ENCODE measurements around the gene JPH4. TPM values are rescaled to one million over a fixed set of nuclear protein-coding genes. Genes with fewer than 3 reads are reported as not detected.
A peak's percentile ranks its signal among the peaks of the same experiment; 100 is the strongest.

The JPH4 gene
- total and polyA plus RNA-seq, 2 experiments from 2014 or later = 2.7 TPM

GRCh38 chr14:23539248-23540140 is 39.1 kb downstream of the JPH4 start:
- TF ChIP-seq EZH2phosphoT487 (IDR thresholded peaks at IDR 0.05; ENCODE audit: low read depth, severe bottlenecking, unreplicated experiment) (no peak), EZH2 (IDR thresholded peaks at IDR 0.05; ENCODE audit: borderline replicate concordance) (no peak)
- TF ChIP-seq, protein P1, sequence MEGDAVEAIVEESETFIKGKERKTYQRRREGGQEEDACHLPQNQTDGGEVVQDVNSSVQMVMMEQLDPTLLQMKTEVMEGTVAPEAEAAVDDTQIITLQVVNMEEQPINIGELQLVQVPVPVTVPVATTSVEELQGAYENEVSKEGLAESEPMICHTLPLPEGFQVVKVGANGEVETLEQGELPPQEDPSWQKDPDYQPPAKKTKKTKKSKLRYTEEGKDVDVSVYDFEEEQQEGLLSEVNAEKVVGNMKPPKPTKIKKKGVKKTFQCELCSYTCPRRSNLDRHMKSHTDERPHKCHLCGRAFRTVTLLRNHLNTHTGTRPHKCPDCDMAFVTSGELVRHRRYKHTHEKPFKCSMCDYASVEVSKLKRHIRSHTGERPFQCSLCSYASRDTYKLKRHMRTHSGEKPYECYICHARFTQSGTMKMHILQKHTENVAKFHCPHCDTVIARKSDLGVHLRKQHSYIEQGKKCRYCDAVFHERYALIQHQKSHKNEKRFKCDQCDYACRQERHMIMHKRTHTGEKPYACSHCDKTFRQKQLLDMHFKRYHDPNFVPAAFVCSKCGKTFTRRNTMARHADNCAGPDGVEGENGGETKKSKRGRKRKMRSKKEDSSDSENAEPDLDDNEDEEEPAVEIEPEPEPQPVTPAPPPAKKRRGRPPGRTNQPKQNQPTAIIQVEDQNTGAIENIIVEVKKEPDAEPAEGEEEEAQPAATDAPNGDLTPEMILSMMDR (IDR thresholded peaks at IDR 0.05; ENCODE audit: poor library complexity) = peak; percentile 56
- DNase-seq (ENCODE audit: low spot score) = peak; percentile 63
- H3K9me2 ChIP-seq (replicated peaks; ENCODE audit: insufficient read depth) = no peaks in the 10 kb centered on the region
- H3K27ac ChIP-seq = no peak overlapping the region
- no peak overlapping the region for H3K4me3 ChIP-seq
- H2AFZ ChIP-seq = no peak overlapping the region
- no peaks in the 10 kb centered on the region for H3K27me3 ChIP-seq
- no peaks in the 10 kb centered on the region for H3K79me2 ChIP-seq
- no peaks in the 10 kb centered on the region for H3K36me3 ChIP-seq (replicated peaks; ENCODE audit: insufficient read depth, low read depth)
- H4K20me1 ChIP-seq (ENCODE audit: insufficient read depth, poor library complexity, severe bottlenecking) = no peaks in the 10 kb centered on the region
- WGBS (ENCODE audit: low lambda C conversion rate, missing lambda C conversion rate) = 46% methylated on average over 9 of the region's 10 CpGs
- H3K9me3 ChIP-seq (ENCODE audit: low read depth) = no peaks in the 10 kb centered on the region
- no peak overlapping the region for H3K4me2 ChIP-seq
- no peaks in the 10 kb centered on the region for H3K4me1 ChIP-seq (ENCODE audit: insufficient read depth)

DNA sequence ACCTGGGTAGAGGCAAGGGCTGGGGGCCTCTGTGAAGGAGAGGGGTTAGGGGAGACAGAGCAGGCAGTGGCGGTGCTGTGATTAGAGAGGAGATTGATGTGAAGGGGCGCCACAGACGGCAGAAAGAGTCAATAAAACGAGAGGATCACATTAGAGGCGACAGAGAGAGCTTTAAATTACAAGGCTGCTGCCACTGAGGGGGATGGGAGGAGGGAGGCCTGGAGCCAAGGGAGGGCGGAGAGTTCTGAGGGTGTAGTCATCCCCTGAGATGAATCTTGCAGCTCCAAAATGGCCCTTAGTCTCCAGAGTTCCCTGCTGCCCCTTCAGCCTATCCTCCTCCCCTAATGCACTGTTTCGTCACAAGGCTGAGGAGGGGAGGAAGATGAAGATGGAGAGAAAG is 39.8 kb downstream of the JPH4 start:
- H3K4me2 ChIP-seq = no peak overlapping the region
- no peaks in the 10 kb centered on the region for H3K9me3 ChIP-seq (ENCODE audit: low read depth)
- no peak overlapping the region for H2AFZ ChIP-seq
- H3K27ac ChIP-seq = no peak overlapping the region
- H3K79me2 ChIP-seq = no peaks in the 10 kb centered on the region
- TF ChIP-seq EZH2 (IDR thresholded peaks at IDR 0.05; ENCODE audit: borderline replicate concordance) = no peak
- no peak for TF ChIP-seq EZH2phosphoT487 (IDR thresholded peaks at IDR 0.05; ENCODE audit: low read depth, severe bottlenecking, unreplicated experiment)
- TF ChIP-seq, protein P1 (IDR thresholded peaks at IDR 0.05; ENCODE audit: poor library complexity) = no peak
- no peaks in the 10 kb centered on the region for H3K4me1 ChIP-seq (ENCODE audit: insufficient read depth)
- WGBS (ENCODE audit: low lambda C conversion rate, missing lambda C conversion rate) = 29% methylated on average over 7 of the region's 7 CpGs
- no peak overlapping the region for H3K4me3 ChIP-seq
- H3K27me3 ChIP-seq = no peaks in the 10 kb centered on the region
- no peak for DNase-seq (ENCODE audit: low spot score)
- no peaks in the 10 kb centered on the region for H4K20me1 ChIP-seq (ENCODE audit: insufficient read depth, poor library complexity, severe bottlenecking)
- no peaks in the 10 kb centered on the region for H3K36me3 ChIP-seq (replicated peaks; ENCODE audit: insufficient read depth, low read depth)
- no peaks in the 10 kb centered on the region for H3K9me2 ChIP-seq (replicated peaks; ENCODE audit: insufficient read depth)

DNA sequence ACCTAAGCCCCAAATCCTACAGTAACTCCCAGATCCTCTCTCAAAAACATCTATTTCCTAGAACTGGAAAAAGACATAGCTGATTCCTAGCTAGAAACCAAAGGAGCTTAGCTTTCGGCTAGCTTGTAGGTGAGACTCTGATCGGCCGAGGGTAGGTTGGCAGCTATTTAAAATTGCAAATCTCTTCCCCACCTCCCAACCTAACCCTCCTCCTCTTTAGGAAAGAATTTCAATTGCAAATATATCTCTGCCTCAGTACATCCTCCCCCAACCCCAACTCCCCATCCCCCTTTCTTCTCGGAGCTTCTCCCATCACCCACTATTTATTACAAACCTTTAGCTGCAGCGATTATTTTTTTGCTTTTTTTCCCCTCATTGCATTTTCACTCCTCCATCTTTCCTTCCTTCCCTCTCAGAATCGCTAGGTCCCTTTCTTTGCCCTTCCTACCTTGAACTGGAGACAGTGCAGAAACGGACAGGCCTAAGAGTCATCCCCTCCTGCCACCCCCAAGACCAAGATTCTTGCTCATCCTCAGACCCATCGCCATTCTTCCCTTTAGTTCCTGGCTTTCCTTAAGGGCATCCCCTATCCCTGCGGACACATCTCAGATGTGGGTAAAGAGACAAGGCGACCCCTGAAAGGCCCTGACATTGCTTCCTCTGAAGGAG is 40.4 kb downstream of the JPH4 start:
- Histone ChIP-seq H3K27me3 (no peaks in the 10 kb centered on the region), H3K9me3 (ENCODE audit: low read depth) (no peaks in the 10 kb centered on the region), H3K79me2 (no peaks in the 10 kb centered on the region), H3K36me3 (replicated peaks; ENCODE audit: insufficient read depth, low read depth) (no peaks in the 10 kb centered on the region), H2AFZ (no peak overlapping the region), H3K27ac (no peak overlapping the region), H3K4me2 (no peak overlapping the region), H4K20me1 (ENCODE audit: insufficient read depth, poor library complexity, severe bottlenecking) (no peaks in the 10 kb centered on the region), H3K4me1 (ENCODE audit: insufficient read depth) (no peaks in the 10 kb centered on the region), H3K9me2 (replicated peaks; ENCODE audit: insufficient read depth) (no peaks in the 10 kb centered on the region), H3K4me3 (no peak overlapping the region)
- no peak for DNase-seq (ENCODE audit: low spot score)
- WGBS (ENCODE audit: low lambda C conversion rate, missing lambda C conversion rate) = 39% methylated on average over 9 of the region's 10 CpGs
- no peak for TF ChIP-seq EZH2 (IDR thresholded peaks at IDR 0.05; ENCODE audit: borderline replicate concordance)
